Posterior cingulate gyrus (tissue), 11 donors: ENCODE data around the gene SUPT5H.
A peak's percentile ranks its signal among the peaks of the same experiment; 100 is the strongest.

ENCODE experiments used
- DNase-seq, 10 donors: peaks; one replicate each; pipeline versions ENCODE4 v3.0.0 to v3.0.0-alpha.2; 2020 to 2021; ENCODE audit warnings: mixed read lengths in 3 of 10
- intact Hi-C: fragments of 100-400 bp; cut with DNase I; formaldehyde crosslinking; loops from one replicate; pipeline ENCODE4 v1.15.1; 2023

Gene SUPT5H

DNA sequence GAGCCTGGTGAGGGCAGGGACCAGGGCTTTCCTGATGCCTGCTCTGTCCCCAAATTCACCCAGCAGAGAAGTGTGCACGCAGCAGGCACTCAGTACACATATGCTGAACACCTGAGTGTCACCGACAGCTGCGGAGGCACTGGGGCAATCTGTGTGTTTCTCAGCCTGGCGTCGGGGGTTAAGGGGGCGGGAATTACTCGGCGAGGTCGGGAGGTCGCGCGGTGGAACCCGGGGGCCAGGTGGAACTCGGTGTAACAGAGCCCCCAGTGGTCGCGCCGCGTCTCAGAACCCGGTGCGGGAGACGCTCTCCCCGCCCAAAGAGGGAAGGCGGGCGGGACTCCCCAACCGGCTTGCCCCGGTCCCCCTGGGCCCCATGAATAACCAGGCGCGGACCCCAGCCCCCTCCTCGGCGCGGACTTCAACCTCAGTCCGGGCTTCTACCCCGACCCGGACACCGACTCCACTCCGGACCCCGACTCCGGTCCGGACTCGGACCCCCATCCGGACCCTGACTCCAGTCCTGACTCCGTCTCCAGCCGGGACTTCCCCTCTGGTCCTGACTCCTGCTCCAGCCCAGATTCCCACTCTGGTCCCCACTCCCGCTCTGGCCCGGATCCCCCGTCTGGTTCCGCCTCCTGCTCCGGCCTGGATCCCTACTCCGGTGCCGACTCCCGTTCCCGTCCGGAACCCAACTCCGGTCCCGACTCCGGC, 69.6 kb downstream of the SUPT5H start, which contains the start of gene SELENOV:
SELENOV (plus strand) TSS at position 300 of the 711 bp plus-strand sequence; CDS start at position 374, 74 bp downstream.
- DNase-seq = peak in 3 of 10 donors; percentile 70 to 84 (median 78)
- intact Hi-C loops = no loop called here

GRCh38 chr19:39515551-39516191, 70.3 kb downstream of the SUPT5H start:
- peak in 3 of 10 donors; percentile 67 to 79 (median 68) for DNase-seq
- intact Hi-C loops = no loop called here

- peak in 1 of 10 donors; percentile 26 for DNase-seq
- intact Hi-C loops = no loop called here
Observed at GRCh38 chr19:39516270-39516669, 70.9 kb downstream of the SUPT5H start.

DNA sequence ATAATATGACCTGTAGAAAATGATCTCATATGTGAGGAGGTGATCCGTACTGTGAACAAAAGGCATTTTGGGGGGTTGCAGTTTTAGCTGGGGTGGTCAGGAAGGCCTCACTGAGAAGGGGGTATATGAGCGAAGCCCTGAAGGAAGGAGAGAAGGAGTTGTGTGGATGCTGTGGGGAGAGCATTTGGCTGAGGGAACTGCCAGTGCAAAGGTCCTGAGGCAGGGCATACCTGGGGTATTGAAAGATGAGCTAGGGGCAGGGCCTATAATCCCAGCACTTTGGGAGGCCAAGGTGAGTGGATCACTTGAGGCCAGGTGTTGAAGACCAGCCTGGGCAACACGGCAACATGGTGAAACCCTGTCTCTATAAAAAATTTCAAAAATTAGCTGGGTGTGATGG, 72.0 kb downstream of the SUPT5H start:
- DNase-seq = peak in 1 of 10 donors; percentile 4
- intact Hi-C loops = no loop called here

DNA sequence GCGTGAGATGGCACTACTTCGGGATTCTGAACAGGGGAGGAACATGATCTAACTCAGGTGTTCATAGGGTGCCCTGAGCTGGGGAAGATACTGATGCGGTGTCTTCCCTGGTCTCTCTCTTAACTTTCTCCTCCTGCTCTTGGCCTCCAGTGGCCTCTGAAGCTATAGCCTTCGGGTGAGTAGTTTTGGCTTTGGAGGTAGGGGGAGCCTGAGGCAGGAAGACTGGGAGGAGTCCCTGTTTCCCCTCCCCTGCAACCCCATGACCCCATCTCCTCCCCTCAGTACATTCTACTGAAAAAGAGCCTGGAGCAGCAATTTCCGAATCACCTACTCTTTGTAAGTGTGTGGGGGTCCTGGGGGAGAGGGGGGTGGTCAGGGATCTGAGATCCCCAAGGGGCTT, 73.1 kb downstream of the SUPT5H start:
- intact Hi-C loops = no loop called here
- no peak for DNase-seq

DNA sequence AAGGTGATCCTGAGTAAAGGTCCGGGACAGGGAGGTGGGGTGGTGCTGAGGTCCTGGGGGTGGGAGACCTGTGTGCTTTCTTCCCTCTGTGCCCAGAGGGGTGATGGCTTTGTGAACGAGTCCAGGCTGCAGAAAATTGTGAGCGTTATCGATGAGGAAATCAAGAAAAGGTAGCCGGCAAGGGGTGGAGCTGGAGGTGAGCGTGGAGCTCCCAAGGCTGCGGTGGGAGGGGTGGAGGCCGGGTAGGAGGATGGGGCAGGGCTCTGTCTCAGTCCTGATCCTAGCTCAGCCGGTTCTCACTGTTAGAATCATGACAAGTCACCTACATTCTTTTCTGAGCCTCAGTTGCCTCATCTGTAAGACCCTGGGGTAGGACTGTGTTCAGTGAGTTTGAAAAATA, 73.6 kb downstream of the SUPT5H start:
- intact Hi-C loops = no loop called here
- peak in 3 of 10 donors; percentile 39 to 53 (median 46) for DNase-seq

GRCh38 chr19:39520541-39521484, 75.4 kb downstream of the SUPT5H start:
- DNase-seq = peak in 1 of 10 donors; percentile 11
- intact Hi-C loops = no loop called here

GRCh38 chr19:39524495-39524894, 79.1 kb downstream of the SUPT5H start:
- intact Hi-C loops = no loop called here
- DNase-seq = no peak

- DNase-seq = no peak
- intact Hi-C loops = no loop called here
Observed at GRCh38 chr19:39525205-39525604, 79.8 kb downstream of the SUPT5H start.
